Activated CD4-positive, alpha-beta T cell treated with anti-CD3 and anti-CD28 coated beads, Interleukin-2, amount 50 U/mL, for 4 hours (primary cell): ENCODE results near the gene CHMP6.
A peak's percentile ranks its signal among the peaks of the same experiment; 100 is the strongest.

Experiments used
- DNase-seq, 2 experiments: peaks; one replicate each; pipeline ENCODE4 v3.0.0-alpha.2; 2020

Gene CHMP6

GRCh38 chr17:81032641-81033480 is 41.2 kb downstream of the CHMP6 start:
- DNase-seq = no peak

DNA sequence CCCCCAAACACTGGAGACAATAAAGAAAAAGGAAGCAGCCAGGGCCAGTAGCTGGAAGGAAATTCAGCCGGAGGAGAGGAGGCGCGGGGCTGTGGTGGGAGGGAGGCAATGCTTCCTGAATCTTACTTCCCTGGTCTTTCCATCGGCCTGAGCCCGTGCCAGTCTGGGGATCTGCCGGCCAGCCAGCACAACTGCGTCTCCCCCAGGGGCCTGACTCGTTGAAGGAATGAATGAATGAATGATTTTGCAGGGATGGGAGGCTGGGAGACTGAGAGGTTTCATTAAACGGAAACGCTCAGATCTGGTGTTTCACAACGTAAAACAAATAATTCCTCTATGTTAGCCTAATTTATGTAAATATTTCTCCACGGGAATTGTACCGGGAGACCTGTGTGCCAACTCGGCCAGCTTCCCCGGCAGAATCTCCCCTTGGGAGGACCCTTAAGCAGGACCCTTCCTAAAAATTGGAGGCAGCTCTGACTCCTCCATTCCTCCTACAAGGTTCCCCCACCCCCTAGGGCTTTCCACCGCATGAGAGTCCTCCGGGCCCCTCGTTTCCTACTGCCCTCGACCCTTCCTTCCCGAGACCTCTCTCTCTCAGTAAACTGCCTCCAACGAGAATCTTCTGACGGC is 42.0 kb downstream of the CHMP6 start:
- DNase-seq = no peak

GRCh38 chr17:81034168-81034777 is 42.6 kb downstream of the CHMP6 start:
- DNase-seq = no peak

- peak; percentile 98 to 99 for DNase-seq
Observed at GRCh38 chr17:81034779-81035520, 43.3 kb downstream of the CHMP6 start, which contains the start of gene BAIAP2. TSS of gene BAIAP2 (plus strand) at chr17:81035151. CDS start at chr17:81035255, 104 bp downstream.

DNA sequence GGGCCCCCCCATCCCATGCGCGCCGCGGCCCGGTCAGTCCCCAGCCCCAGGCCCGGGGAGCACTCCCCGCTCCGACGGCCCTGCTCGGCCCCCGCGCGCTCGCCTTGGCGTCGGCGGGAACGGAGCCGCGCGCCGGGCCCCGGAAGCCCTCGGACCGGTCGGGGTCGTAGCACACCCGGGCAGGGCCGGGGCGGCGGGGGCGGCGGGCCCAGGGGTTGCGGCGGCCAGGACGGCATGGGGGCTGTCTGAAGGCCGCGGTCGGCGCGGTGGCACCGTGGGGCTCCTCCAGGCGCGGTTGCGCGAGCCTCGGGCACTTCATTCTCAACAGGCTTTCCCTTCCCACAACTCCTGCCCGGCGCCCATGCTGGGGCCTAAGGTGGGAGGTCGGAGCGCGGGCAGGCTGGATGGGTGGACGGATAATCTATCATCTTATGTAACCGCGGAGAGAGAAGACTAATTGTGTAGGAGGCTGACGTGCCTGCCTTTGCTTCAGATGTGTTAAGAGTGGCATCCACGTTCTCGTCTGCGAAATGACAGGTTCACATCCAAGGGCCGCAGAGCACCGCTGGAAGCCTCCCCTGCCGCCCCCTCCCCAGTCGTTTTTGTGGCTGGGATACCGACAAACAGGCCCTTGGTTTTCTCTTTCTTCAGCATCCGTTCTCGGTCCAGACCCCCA is 44.0 kb downstream of the CHMP6 start:
- no peak for DNase-seq

DNA sequence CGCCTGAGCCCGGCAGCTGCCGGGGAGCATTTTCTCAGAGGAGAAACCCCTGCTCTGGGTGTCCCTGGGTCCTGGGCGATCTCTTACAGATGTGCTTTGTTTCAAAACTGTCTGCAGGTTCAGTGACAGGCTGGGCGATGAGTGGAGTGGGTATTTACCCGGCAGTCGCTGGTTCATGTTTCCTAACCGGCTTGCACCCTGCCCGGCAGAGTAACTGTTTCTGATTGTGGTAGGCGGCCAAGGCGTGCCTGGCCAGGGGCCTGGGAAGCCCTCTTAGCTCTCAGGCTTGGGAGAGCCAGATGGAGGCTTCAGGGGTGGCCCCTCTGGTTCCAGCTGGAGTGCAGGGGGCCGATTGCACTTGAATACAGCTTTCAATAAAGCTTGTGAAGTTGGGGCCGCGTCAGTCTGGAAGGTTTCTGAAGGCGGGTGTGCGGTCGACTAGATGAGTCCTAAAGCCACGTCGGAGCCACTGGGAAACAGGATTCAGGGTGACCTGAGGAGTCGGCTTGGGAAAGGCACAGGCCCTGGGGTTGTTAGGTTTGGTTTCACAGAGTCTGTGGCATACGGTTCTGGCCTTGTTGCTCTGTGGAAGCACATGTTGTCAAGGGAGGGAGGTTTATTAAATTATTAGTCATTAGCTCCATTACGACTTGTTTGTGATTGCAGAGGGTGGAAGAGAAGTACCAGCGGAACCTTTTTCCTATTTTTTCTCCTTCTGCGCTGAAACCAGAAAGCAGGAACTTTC is 44.7 kb downstream of the CHMP6 start:
- no peak for DNase-seq

DNA sequence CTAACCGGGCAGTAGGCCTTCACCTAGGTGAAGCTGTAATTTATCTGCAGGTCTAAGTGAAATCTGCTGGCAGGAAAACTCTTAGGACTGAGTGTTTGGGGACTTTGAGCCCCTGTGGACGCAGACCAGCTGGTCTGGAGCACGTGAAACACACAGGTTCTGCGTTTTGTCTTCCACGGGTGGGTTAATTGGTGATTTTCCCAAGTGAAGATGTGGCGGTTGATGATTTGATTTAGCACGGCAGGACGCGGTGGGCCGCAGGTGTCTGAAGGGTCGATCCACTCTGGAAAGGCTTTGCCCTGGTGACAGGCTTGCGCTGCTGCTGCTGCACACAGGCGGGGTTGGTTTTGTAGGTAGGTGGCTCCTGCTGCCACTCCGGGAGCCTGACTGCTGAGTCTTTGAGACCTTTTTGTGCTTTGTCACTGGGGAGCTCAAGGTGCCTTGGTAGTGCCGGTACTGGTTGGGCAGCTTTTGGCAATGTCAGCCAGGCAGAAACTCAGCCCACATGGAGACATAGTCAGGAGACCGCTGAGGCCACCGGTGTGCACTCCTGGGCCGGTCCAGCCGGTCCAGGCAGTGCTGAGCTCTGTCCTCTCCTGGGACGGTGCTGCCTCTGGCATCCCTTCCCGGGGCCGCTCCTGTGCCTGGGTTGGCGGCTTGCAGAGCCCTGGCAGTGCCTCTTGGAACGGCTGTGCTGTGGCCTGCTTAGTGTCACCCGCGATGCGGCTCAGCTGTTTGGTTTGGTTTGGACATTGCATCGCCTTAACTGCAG is 45.6 kb downstream of the CHMP6 start:
- no peak for DNase-seq

DNA sequence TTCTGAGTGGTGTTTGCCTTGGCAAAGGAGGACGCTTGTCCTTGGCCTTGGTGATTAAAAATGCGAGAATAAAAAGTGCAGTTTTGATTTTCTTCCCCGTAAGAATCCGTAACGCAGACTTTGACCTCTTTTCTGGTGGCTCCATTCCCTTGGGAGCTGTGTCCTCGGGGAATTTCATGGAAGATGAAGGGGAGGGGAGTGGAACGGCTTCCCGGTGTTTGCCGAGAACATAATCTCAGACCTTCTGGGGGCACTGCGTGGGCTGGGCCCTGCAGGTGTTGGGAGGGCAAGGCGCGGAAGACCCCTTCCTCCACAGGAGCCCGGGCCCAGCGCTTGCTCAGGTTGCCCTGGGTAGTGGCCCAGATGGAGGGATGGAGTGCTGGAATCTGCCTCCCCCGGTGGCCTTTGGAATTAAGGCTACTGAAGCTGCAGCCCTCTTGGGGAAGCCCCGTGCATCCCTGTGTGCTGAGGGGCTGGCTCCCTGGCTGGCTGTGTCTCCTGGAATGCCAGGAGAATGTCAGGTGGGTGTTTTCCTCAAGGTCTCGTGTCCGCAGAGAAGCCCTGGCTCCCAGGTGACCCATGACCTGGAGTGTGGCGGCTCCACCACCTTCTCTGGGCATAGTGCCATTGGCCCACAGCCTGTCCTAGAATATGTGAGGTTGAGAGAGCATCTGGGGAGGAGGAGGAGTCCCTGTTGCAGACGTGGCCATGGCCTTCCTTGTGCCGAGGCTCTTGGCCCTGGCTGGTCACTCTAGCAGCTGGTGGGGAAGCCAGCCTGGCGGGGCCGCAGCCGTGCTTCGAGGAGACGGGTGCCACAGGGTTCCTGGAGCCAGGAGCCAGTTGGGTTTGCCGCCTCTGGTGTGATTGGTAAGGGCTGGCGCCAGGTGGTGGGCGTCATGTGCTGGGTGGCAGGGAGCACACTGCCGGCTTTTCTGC is 46.4 kb downstream of the CHMP6 start:
- DNase-seq = no peak

DNA sequence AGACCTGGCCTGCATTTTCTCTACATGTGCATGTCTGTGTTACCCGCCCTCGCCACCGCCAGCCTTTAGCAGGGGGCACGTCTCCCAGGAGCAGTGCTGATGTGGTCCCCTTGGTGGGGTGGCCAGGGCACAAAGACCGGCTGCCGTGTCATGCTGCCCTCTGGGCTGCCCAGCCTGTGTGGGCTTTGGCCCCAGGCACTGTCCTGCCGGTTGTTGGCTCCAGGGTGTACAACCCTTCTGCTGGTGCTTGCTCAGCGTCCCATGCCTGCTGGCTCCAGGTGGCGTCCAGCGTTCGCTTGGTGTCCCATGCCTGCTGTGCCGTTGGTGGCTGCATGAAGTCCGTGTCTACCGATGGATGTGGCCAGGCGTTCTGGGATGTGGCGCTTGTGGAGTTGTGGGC is 47.5 kb downstream of the CHMP6 start:
- DNase-seq = no peak

DNA sequence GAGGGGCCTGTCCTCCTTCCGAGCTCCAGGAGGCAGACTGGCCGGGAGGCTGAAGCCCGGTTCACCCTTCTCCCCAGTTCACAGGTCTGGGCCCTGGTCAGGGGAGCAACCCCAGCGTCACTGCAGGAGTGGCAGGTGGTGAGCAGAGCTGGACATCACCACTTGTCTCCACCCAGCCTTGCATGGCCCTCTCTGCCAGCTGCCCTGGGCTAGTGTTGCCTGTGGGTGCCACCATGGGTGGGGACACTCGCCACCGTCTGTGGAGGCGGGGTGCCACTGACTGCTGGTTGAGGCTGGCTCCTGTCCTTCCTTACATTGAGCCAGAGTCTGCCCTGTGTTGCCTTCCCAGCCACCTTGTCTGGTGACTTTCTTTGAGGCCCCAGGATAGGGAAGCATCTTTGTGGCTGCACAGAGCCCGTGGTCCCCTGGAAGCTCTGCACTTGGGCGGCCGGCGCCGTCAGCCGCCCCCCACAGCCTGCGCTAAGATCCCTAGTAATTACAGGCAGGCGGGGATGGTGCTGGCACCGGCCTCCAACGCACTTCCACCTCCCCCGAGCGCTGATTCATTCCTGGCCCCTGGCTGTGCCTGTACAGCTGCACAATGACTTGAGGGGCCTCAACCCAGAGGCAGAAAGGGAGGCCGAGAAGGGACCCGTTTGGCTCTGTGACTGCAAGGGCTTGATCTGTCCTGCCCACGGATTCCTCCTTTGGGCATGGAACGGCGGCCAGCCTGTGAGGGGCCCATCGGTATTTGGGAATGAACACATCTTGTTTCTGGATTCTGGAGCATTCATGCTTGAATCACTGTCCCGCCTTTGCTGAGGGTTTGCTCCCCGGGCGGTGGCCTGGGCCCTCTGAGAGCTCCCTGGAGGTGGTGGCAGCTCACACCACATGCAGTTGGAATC is 48.5 kb downstream of the CHMP6 start:
- DNase-seq = no peak

DNA sequence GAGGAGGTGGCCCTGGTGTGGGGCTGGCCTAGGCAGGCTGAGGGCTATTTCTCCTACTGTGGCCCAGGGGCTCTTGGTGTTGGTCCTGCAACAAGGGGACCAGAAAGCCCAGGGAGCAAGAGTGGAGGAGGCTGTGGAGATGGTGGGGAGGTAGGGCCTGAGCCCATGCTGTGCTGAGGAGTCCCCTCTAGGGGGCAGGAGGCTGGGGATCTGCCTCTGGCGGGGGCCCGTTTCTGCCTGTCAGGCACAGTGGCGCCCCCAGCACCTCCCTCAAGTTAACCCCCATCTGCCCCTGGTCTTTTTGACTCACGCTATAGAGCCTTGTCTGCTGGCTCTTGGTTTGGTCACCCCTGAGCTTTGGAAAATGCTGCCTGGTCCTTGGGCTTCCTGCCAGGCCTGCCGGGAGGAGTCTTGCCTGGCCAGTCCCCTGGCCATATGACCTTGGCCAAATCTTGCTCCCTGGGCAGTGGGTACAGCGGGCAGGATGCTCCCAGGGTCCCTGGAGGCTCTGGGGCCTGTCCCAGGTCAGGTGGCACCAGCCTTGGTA is 49.2 kb downstream of the CHMP6 start:
- no peak for DNase-seq

- DNase-seq = no peak
Observed at GRCh38 chr17:81042606-81043005, 51.0 kb downstream of the CHMP6 start.

GRCh38 chr17:81043319-81043724 is 51.7 kb downstream of the CHMP6 start:
- DNase-seq = no peak

GRCh38 chr17:81043725-81044427 is 52.2 kb downstream of the CHMP6 start:
- no peak for DNase-seq

DNA sequence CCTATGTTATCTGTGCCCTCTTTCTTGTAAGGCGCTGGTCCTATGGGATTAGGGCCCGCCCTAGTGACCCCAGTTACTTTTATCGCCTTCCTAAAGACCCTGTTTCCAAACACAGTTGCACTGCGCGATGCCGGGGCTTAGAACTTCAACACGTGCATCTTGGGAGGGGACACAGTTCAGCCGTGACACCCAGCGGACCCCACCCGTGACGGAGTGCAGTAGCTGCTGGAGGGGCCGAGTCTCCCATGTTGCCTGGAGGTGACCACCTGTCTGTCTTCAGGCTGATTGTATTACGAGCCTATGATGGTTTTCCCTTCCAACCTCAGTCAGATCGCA is 52.8 kb downstream of the CHMP6 start:
- no peak for DNase-seq

DNA sequence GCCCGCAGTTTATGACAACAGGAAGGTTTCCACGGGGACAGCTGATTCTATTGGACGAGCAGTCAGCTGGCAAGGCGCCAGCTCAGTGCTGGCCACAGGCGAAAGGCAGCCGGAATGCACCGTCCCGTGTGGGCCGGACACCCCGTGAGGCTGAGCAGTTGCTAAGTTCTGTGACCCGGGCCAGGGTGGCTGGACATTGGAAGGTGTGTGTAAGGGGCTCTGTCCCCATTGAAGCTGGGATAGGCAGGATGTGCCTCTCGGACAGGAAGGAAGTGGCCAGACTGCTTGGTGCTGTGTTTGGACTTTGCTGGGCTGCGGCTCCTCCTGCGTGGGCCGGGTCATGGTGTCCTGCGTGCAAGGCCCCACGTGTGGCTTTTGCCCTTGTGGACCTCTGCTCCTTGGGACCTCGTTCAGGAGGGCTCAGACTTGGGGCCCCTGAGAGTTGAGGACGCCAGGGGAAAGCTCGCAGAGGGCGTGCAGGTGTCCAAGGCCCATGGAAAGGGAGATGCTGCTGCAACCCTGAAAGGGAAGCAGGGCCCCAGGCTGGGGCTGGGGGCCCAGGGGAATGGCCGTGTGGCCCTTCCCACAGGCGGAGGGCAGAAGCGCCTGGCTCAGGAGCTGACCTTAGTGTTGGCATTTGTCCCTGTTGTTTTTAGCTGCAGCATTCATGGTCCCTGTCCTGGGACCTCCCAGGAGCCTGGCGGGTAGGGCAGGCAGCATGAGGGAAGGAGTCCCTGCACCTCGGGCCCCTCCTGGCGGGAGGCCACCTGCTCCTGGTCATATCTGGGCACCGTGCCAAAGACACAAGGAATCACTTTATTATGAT is 53.3 kb downstream of the CHMP6 start:
- DNase-seq = no peak

GRCh38 chr17:81045590-81046095 is 54.0 kb downstream of the CHMP6 start:
- DNase-seq = no peak
